GM12891 (cell line): Measurements from ENCODE around the gene IGF1R.

Source experiments
- PAX5 ChIP-seq: IDR thresholded peaks from 2 replicates; pipeline ENCODE4 v1.6.1; 2011; ENCODE audit warnings: low read length, moderate library complexity, mild to moderate bottlenecking; ENCODE audit not compliant: insufficient read depth, severe bottlenecking
- POLR2A ChIP-seq: IDR thresholded peaks from 2 replicates; pipeline ENCODE4 v1.6.1; 2011; ENCODE audit warnings: low read depth, low read length, control low read depth
- POLR2AphosphoS5 ChIP-seq: IDR thresholded peaks from 2 replicates; pipeline ENCODE4 v1.6.1; 2011; ENCODE audit warnings: low read depth, low read length, control low read depth
- POU2F2 ChIP-seq: IDR thresholded peaks from 2 replicates; pipeline ENCODE4 v1.6.1; 2011; ENCODE audit warnings: low read depth, mild to moderate bottlenecking, control low read depth, low read length, moderate library complexity
- SPI1 ChIP-seq: IDR thresholded peaks from 2 replicates; pipeline ENCODE4 v1.6.1; 2011; ENCODE audit warnings: low read depth, low read length, control low read depth
- TAF1 ChIP-seq: IDR thresholded peaks from 2 replicates; pipeline ENCODE4 v1.6.1; 2011; ENCODE audit warnings: low read depth, low read length, control low read depth

GRCh38 chr15:98782801-98783200 is 134.5 kb downstream of the IGF1R start:
- no peak for TF ChIP-seq TAF1
- TF ChIP-seq POLR2A: no peak
- TF ChIP-seq POLR2AphosphoS5: no peak
- TF ChIP-seq SPI1: no peak
- TF ChIP-seq POU2F2: no peak
- TF ChIP-seq PAX5: no peak
